ENCODE results near the gene SMIM38.

GRCh38 chr11:69165775-69166174, 10.0 kb downstream of the SMIM38 start:
- TF ChIP-seq JUND (IDR thresholded peaks at IDR 0.05) (no peak), EZH2phosphoT487 (IDR thresholded peaks at IDR 0.05; ENCODE audit: borderline replicate concordance, low read depth) (no peak), CHD2 (IDR thresholded peaks at IDR 0.05; ENCODE audit: low read length, partially characterized antibody) (no peak), CTCF (IDR thresholded peaks at IDR 0.05) (no peak), ZBTB33 (IDR thresholded peaks at IDR 0.05; ENCODE audit: borderline replicate concordance, low read depth) (no peak), USF1 (IDR thresholded peaks at IDR 0.05; ENCODE audit: borderline replicate concordance, low read depth) (no peak), PBX3 (IDR thresholded peaks at IDR 0.05) (no peak), MAX (IDR thresholded peaks at IDR 0.05; ENCODE audit: low read depth) (no peak), MXI1 (IDR thresholded peaks at IDR 0.05; ENCODE audit: low read depth, low read length) (no peak), EP300 (IDR thresholded peaks at IDR 0.05; ENCODE audit: borderline replicate concordance in 1 of 2, low read depth in 1 of 2, low read length in 1 of 2) (no peak), NRF1 (IDR thresholded peaks at IDR 0.05; ENCODE audit: low read depth, low read length) (no peak), USF2 (IDR thresholded peaks at IDR 0.05; ENCODE audit: borderline replicate concordance, low read depth, low read length) (no peak), SIN3A (IDR thresholded peaks at IDR 0.05; ENCODE audit: borderline replicate concordance, low read depth, low read length) (no peak), NFIC (IDR thresholded peaks at IDR 0.05; ENCODE audit: borderline replicate concordance) (no peak)

Measured in SK-N-SH (cell line).